GM10266 (cell line): Measurements from ENCODE around the gene KEL.

ENCODE experiments used
- DNase-seq: peaks from one replicate; pipeline ENCODE4 v3.0.0; 2012; ENCODE audit errors: extremely low spot score
- CTCF ChIP-seq: IDR thresholded peaks from 2 replicates; pipeline ENCODE4 v1.5.1; 2012; ENCODE audit warnings: mild to moderate bottlenecking, low read depth; ENCODE audit not compliant: control insufficient read depth, insufficient read depth; ENCODE audit errors: missing control alignments

Gene KEL

GRCh38 chr7:142915315-142915714, 46.8 kb downstream of the KEL start:
- no peak for DNase-seq
- TF ChIP-seq CTCF, result no peak

GRCh38 chr7:142914121-142914520, 48.0 kb downstream of the KEL start:
- DNase-seq, result no peak
- no peak for TF ChIP-seq CTCF

- no peak for TF ChIP-seq CTCF
- no peak for DNase-seq
These were observed 48.6 kb downstream of the KEL start for GRCh38 chr7:142913566-142913965.

- DNase-seq, result no peak
- no peak for TF ChIP-seq CTCF
These were observed 49.1 kb downstream of the KEL start for GRCh38 chr7:142913051-142913450.

GRCh38 chr7:142910481-142910880, 51.7 kb downstream of the KEL start:
- TF ChIP-seq CTCF, result no peak
- DNase-seq, result no peak

GRCh38 chr7:142910031-142910433, 52.1 kb downstream of the KEL start:
- TF ChIP-seq CTCF, result no peak
- no peak for DNase-seq

GRCh38 chr7:142908921-142909890, 53.0 kb downstream of the KEL start:
- peak; percentile 26 for DNase-seq

More at GRCh38 chr7:142908921-142909890, 53.0 kb downstream of the KEL start:
- TF ChIP-seq CTCF, result peak; percentile 41
